Measurements from ENCODE around the gene OSBP2. TPM values are rescaled to one million over a fixed set of nuclear protein-coding genes. Genes with fewer than 3 reads are reported as not detected.

Gene OSBP2
- total RNA-seq, 4 donors from 2014 or later, result 0.49 to 8.2 (median 0.72) TPM

DNA sequence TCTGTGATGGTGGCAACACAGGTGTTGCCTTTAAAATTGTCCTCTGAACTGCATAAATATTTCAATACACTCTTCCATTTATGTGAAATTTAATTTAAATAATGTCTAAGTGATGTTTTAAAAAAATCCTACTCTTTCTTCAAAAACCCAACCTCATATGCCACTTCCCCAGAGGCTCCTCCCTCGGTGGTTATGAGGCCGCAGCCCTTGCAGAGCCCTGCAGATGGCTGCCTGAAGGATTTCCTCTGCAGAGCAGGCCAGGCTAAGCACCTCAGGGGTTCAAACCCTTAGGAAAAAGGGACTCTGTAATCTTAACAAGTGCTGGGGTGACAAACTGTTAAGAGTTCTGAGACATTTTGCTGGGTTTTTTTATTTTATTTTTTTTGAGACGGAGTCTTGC lies 248.7 kb downstream of the OSBP2 start:
- TF ChIP-seq, protein P1, sequence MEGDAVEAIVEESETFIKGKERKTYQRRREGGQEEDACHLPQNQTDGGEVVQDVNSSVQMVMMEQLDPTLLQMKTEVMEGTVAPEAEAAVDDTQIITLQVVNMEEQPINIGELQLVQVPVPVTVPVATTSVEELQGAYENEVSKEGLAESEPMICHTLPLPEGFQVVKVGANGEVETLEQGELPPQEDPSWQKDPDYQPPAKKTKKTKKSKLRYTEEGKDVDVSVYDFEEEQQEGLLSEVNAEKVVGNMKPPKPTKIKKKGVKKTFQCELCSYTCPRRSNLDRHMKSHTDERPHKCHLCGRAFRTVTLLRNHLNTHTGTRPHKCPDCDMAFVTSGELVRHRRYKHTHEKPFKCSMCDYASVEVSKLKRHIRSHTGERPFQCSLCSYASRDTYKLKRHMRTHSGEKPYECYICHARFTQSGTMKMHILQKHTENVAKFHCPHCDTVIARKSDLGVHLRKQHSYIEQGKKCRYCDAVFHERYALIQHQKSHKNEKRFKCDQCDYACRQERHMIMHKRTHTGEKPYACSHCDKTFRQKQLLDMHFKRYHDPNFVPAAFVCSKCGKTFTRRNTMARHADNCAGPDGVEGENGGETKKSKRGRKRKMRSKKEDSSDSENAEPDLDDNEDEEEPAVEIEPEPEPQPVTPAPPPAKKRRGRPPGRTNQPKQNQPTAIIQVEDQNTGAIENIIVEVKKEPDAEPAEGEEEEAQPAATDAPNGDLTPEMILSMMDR (IDR thresholded peaks at IDR 0.05; ENCODE audit: low read depth), result no peak

DNA sequence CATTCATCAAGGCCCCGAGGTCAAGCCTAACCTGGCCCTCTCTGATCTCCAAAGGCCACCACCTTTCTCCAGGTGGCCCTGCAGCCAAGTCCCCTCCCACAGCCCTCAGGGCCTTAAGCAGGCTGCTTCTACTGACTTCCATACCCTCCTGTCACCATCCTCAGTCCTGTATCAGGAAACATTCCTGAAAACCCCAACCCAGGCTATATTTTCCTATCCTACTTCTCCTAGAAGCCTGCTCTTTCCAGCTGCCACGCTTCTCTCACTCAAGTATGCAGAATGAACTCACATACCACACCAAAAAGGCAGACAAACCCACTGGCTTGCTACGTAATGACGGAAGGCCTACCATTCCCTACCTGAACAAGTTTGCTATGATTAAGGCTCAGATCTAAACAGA lies 250.3 kb downstream of the OSBP2 start:
- TF ChIP-seq, protein P1 (IDR thresholded peaks at IDR 0.05; ENCODE audit: low read depth), result no peak

DNA sequence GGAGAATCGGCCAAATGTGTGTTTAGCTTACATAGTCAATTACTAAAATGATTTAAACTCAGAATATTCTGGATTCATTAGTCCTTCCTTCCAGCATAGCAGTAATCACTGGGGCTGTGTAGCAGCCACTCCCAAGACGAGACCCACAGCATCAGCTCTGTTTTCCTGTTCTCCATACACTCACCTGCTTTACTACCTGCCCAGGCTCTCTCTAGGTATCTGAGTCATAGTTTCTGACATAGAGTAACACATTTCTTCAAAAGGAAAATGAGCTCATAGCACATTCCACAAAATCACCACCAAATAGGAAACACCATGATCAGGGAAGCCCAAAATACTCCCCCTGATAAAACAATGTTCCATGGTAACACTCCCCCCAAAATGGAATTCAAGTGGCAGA lies 251.0 kb downstream of the OSBP2 start:
- TF ChIP-seq, protein P1 (IDR thresholded peaks at IDR 0.05; ENCODE audit: low read depth), result no peak

DNA sequence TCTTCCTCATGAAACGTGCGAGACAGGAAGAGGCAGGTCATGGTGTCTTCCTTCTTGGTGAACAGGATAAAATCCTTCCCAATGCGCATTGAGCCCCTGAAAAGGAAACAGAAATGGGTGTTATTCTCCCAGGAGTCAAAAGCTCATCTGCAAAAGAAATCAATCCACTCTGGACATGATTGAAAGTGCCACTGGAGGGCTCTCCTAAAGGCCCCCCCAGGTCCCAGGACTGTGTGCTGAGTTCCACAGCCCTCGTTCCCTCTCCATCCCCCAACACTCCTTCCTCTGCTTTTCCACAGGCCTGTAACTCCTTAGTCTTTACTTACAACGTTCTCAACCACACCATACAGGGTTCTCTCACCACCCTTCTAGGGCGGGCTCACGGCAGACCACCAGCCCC lies 251.7 kb downstream of the OSBP2 start:
- TF ChIP-seq, protein P1 (IDR thresholded peaks at IDR 0.05; ENCODE audit: low read depth), result no peak

DNA sequence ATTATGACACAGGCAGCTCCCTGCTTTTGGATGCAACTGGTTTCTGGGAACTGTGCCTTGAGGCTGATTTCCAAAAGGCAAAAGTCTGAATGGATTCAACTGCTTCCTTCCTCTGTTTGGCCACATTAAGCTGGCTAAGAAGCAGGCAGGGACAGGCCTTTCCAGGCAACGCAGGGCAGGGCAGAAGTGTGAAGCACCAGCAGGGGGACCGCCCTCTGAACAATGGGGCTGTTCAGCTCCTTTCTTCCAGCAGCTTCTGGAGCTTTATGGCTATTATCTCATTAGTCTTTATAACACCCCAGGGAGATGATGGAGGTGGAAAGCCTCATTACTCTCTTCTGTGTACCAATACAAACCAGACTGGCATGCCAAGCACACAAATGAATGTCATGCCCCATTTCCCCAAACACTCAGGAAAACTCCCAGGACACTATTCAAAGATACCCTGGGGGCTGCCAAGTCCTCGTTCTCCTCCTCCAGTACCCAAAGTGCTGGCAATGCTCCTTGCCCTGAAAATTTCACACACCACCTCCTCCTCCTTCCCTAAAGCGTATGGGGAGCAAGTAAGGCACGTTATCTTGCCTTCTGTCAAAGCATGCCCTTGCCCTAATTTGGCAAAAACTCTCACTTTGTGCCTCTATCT lies 252.6 kb downstream of the OSBP2 start:
- TF ChIP-seq, protein P1 (IDR thresholded peaks at IDR 0.05; ENCODE audit: low read depth), result no peak

DNA sequence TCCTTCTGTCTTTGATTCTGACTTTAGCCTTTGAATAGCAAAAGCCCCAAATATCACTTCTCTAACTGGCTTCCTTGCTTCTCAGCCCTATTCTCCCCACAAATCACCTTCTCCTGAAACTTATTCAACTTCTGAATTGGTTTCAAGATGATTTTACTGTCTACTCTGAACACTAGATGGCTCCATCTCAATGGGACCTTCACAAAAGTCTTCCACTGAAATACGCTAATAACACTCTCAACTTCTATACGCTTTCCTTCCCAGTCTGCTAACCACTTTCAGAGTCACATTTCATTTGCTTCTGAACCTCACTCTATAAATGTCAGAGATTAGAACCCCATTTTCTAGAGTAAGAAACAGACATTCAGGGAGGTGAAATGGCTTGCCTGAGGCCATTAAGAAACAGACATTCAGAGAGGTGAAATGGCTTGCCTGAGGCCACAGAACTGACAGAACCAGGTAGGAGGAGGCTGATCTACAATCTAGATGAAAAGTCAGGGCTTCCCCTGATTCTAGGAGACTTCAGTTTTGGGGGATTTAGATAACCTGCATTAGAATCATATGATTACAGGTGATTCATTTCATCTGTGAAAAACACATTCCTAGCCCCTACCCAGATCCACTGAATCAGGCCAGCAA lies 253.3 kb downstream of the OSBP2 start:
- TF ChIP-seq, protein P1 (IDR thresholded peaks at IDR 0.05; ENCODE audit: low read depth), result no peak

DNA sequence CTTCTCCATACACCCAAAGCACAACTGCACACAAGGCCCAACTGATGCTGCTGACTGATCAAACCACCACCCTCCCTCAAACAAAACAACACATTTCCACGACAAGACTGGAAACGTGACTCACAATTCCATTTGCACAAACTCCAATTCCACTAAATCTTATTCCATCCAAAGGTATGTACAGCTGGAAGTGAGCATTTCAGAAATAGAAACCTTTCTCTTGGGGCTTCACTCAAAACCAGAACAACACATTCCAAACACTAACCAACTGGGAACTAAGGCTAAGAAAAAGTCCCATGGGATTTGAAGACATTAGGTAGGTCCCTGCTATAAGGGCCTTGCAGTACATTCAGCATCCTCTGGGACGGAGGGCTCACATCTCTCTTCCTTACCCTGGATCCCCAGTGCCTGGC lies 254.3 kb downstream of the OSBP2 start:
- TF ChIP-seq, protein P1 (IDR thresholded peaks at IDR 0.05; ENCODE audit: low read depth), result no peak
